Activated naive CD4-positive, alpha-beta T cell treated with anti-CD3 and anti-CD28 coated beads, Interleukin-2, amount 10 ng/mL, durations not matched to agents 7 days and 5 days (primary cell): ENCODE results near the gene SYNE4.

Experiments
- CTCF ChIA-PET: fragments of 350-600 bp; sonication (Branson Sonifier 250); formaldehyde crosslinking; loops from one replicate; lab custom pipeline; 2021; ENCODE audit warnings: antibody characterized with exemption; lab: Charles Lee
- DNase-seq: peaks from one replicate; pipeline ENCODE4 v3.0.0-alpha.2; 2020
- H3K27ac Mint-ChIP-seq: one replicate; pipeline ENCODE4 v1.8.0; 2021; ENCODE audit warnings: mild to moderate bottlenecking, moderate library complexity, mixed read lengths
- H3K27me3 Mint-ChIP-seq: one replicate; pipeline ENCODE4 v1.8.0; 2021; ENCODE audit warnings: mild to moderate bottlenecking, mixed read lengths
- H3K36me3 Mint-ChIP-seq: one replicate; pipeline ENCODE4 v1.8.0; 2021; ENCODE audit warnings: mixed read lengths
- H3K4me1 Mint-ChIP-seq: one replicate; pipeline ENCODE4 v1.8.0; 2021; ENCODE audit warnings: mixed read lengths
- H3K4me3 Mint-ChIP-seq: one replicate; pipeline ENCODE4 v1.8.0; 2021; ENCODE audit warnings: mild to moderate bottlenecking, moderate library complexity, mixed read lengths
- H3K9me3 Mint-ChIP-seq: one replicate; pipeline ENCODE4 v1.8.0; 2021; ENCODE audit warnings: mixed read lengths

The SYNE4 gene

GRCh38 chr19:36009220-36009619 lies 607 bp upstream of the SYNE4 start:
- peaks cover 10% of the 10 kb centered on the region for H3K36me3 Mint-ChIP-seq
- peaks cover 29% of the 10 kb centered on the region for H3K4me1 Mint-ChIP-seq
- CTCF ChIA-PET: interaction anchor here (0.8 kb wide), 1 partner anchor 15 kb away, joined by 3 read pairs; the partner anchor contains the start of gene SDHAF1
- DNase-seq: peak; percentile 66
- H3K27me3 Mint-ChIP-seq: no peaks in the 10 kb centered on the region
- H3K9me3 Mint-ChIP-seq: no peaks in the 10 kb centered on the region
- no peak overlapping the region for H3K27ac Mint-ChIP-seq
- peak overlapping the region; percentile 53 for H3K4me3 Mint-ChIP-seq

- H3K27me3 Mint-ChIP-seq: no peaks in the 10 kb centered on the region
- H3K36me3 Mint-ChIP-seq: peaks cover 13% of the 10 kb centered on the region
- no peak for DNase-seq
- no peaks in the 10 kb centered on the region for H3K9me3 Mint-ChIP-seq
- CTCF ChIA-PET: interaction anchor here (1.1 kb wide), 1 partner anchor 128 kb away, joined by 3 read pairs; no protein-coding TSS in a partner anchor
- H3K27ac Mint-ChIP-seq: no peak overlapping the region
- H3K4me3 Mint-ChIP-seq: no peak overlapping the region
- peaks cover 16% of the 10 kb centered on the region for H3K4me1 Mint-ChIP-seq
Measured at GRCh38 chr19:36006955-36007354, 1.7 kb downstream of the SYNE4 start.

DNA sequence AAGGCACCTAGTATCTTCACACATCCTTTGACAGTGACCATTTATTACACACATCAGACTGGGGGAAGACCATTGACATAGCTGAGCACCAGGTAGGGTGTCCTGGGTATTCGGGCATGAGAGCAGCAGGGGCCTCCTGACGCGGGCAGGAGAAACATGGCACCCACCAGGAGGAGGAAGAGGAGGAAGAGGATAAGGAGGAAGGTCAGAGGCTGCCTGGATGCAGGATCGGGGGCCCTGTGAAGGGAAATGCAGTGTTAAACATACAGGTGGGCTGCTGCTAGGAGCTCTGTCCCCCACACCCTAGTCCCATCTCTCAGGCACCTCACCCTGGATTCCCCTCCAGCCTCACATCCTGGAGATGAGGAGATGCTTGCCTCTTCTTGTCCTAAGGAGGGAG lies 5.3 kb downstream of the SYNE4 start:
- no peaks in the 10 kb centered on the region for H3K9me3 Mint-ChIP-seq
- DNase-seq: no peak
- peaks cover 19% of the 10 kb centered on the region for H3K36me3 Mint-ChIP-seq
- CTCF ChIA-PET: interaction anchor here (1.2 kb wide), 1 partner anchor 9 kb away, joined by 3 read pairs; no protein-coding TSS in a partner anchor
- H3K27ac Mint-ChIP-seq: no peak overlapping the region
- peaks cover 9% of the 10 kb centered on the region for H3K4me1 Mint-ChIP-seq
- no peaks in the 10 kb centered on the region for H3K27me3 Mint-ChIP-seq
- H3K4me3 Mint-ChIP-seq: no peak overlapping the region

DNA sequence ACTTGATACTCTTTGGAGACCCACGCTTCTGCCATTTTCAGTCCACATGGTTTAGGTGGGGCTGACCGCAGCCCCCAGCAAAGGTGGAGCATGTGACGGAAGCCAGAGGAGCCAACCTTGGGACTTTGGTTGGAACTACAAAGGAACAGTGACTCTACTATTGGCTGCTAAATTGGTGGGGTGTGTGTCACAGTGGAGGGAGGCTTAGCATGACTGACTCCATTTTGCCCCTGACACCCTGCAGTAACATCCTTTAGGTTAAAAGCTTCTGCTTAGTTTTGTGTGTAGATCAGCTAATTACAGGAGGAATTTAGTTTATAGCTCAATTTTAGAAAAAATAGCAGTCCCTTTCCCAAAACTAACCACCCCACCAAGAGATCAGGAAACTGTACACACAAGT lies 7.0 kb downstream of the SYNE4 start:
- Mint-ChIP-seq H3K36me3 (peaks cover 25% of the 10 kb centered on the region), H3K4me3 (no peak overlapping the region), H3K9me3 (no peaks in the 10 kb centered on the region), H3K27me3 (no peaks in the 10 kb centered on the region), H3K27ac (no peak overlapping the region), H3K4me1 (peaks cover 18% of the 10 kb centered on the region)
- no peak for DNase-seq
- CTCF ChIA-PET: no interaction called here

GRCh38 chr19:35996777-35997176 lies 11.8 kb downstream of the SYNE4 start:
- DNase-seq: no peak
- CTCF ChIA-PET: interaction anchor here (1.1 to 1.4 kb wide), 2 partner anchors 38 to 48 kb away, joined by 3 read pairs; no protein-coding TSS in a partner anchor
- Mint-ChIP-seq H3K27me3 (no peaks in the 10 kb centered on the region), H3K4me3 (peak overlapping the region; percentile 85), H3K36me3 (peaks cover 31% of the 10 kb centered on the region), H3K9me3 (no peaks in the 10 kb centered on the region), H3K27ac (no peak overlapping the region), H3K4me1 (peaks cover 34% of the 10 kb centered on the region)

DNA sequence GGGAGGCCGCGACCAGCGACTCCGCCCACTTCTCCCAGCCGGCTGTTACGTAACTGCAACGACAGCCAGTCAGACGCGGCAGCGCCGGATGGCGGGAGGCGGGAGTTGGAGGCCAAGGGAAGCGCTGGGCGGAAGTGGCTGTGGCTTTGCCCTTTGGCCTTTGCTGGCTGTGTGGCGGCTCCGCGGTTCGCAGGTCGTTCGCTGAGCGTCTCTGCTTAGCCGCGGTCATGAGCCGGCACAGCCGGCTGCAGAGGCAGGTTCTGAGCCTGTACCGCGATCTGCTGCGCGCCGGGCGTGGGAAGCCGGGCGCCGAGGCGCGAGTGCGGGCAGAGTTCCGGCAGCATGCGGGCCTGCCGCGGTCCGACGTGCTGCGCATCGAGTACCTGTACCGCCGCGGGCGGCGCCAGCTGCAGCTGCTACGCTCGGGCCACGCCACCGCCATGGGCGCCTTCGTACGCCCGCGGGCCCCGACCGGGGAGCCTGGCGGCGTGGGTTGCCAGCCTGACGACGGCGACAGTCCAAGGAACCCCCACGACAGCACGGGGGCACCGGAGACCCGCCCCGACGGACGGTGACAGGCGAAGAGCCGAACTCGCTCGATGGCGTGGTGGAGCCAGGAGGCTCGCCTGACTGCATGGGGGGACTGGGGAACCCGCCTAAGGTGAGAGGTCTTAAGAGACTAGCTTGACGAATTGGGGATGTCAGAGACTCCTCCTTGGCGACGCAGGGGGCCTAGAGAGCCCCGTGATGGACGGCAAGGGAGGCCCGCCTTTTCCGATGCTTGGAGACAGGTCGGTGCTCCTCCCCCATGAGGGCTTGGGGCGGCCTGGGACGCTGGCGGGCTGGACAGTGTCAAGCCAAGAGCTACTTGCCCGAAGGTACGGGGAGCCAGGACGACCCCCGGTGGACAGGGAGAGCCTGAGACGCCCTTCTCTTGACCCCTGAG lies 13.3 kb downstream of the SYNE4 start, which contains the start of gene SDHAF1:
Gene SDHAF1 (plus strand): TSS at position 141 of the 946 bp plus-strand sequence. CDS start 87 bp downstream, at position 228.
- H3K36me3 Mint-ChIP-seq: peaks cover 20% of the 10 kb centered on the region
- peak within 1 kb of the TSS; percentile 85 for H3K4me3 Mint-ChIP-seq
- H3K27ac Mint-ChIP-seq: peak within 1 kb of the TSS; percentile 86
- DNase-seq: peak; percentile 97
- H3K9me3 Mint-ChIP-seq: no peaks in the 10 kb centered on the region
- H3K27me3 Mint-ChIP-seq: peaks cover 6% of the 10 kb centered on the region
- CTCF ChIA-PET: interaction anchor here (0.6 to 1.0 kb wide), 3 partner anchors 8 to 58 kb away, joined by 3 read pairs; partner anchors contain the start of gene SYNE4
- H3K4me1 Mint-ChIP-seq: peaks cover 34% of the 10 kb centered on the region

DNA sequence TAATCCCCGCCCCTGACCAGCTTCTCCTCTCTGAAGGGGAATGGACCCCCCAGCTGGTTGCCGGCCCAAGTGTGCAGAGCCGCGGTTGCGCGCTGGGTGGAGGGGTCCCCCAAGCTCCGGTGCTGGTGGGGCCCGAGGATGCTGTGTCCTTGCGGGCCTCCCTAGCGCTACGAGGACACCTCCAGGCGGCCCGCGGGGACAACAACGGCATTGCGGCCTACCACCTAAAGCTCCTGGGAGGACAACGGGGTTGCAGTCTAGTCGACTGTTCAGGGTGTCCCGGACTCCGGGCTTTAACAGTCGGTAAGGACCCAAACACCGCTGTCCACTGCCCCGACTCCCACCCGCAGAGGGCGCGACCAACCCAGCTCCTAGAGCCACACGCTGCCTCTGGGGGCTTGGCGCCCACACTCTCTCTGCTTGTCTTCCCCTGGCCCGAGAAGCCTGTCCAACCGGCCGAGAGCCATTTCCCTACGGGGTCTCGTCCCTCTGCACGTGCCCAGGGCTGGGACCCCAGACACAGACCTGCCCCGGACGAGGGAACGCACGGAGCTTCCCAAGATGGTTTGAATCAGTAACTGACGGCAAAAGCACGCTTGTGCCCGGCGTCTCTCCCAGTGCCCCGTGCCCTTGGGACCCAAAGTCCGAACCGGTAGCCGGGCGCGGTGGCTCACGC lies 14.6 kb downstream of the SYNE4 start:
- DNase-seq: peak; percentile 38
- CTCF ChIA-PET: interaction anchor here (0.8 to 1.8 kb wide), 4 partner anchors 9 to 42 kb away, joined by 3 to 7 read pairs (median 4); partner anchors contain the start of gene SYNE4
- peaks cover 29% of the 10 kb centered on the region for H3K4me1 Mint-ChIP-seq
- H3K27me3 Mint-ChIP-seq: peaks cover 18% of the 10 kb centered on the region
- H3K36me3 Mint-ChIP-seq: peaks cover 19% of the 10 kb centered on the region
- H3K9me3 Mint-ChIP-seq: no peaks in the 10 kb centered on the region
- peak overlapping the region; percentile 85 for H3K4me3 Mint-ChIP-seq
- peak overlapping the region; percentile 62 for H3K27ac Mint-ChIP-seq

DNA sequence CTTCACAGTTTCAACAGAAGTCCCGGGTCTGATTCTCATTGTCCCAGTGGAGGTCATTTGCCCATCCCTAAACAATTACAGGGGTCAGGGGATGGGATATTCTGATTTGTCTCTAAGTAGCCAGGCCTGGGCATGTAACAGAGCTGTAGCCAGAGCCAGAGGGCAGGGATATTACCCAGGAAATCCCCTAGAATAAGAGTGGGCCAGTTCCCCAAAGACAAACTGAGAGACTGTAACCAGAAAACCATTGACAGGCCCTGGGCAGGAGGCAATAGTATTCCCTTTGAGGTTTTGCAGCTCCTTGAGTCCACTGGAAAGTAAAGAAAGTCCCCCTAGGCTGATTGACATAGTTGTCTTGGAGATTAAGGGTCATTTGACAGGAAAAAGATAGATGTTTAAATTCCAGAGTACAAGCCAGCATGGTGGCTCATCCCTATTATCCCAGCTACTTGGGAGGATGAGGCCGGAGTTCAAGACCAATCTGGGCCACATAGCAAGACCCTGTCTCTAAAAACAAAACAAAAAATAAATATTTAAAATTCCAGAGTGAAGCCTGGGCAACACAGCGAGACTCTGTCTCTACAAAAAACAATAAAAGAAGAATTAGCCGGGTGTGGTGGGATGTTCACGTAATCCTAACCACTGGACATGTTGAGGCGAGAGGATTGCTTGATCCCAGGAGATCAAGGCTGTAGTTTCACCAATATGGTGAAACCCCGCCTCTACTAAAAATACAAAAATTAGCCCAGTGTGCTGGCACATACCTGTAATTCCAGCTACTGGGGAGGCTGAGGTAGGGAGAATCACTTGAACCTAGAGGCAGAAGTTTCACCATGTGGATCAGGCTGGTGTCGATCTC lies 15.5 kb downstream of the SYNE4 start:
- Mint-ChIP-seq H3K4me3 (no peak overlapping the region), H3K27me3 (peaks cover 27% of the 10 kb centered on the region), H3K9me3 (peaks cover 3% of the 10 kb centered on the region), H3K27ac (no peak overlapping the region), H3K36me3 (peaks cover 17% of the 10 kb centered on the region), H3K4me1 (peaks cover 27% of the 10 kb centered on the region)
- CTCF ChIA-PET: interaction anchor here (0.9 to 1.9 kb wide), 4 partner anchors 35 to 62 kb away, joined by 3 to 7 read pairs (median 4); no protein-coding TSS in a partner anchor
- no peak for DNase-seq

GRCh38 chr19:35991731-35992450 lies 16.7 kb downstream of the SYNE4 start:
- H3K27me3 Mint-ChIP-seq: peaks cover 40% of the 10 kb centered on the region
- H3K36me3 Mint-ChIP-seq: peaks cover 13% of the 10 kb centered on the region
- H3K9me3 Mint-ChIP-seq: peaks cover 3% of the 10 kb centered on the region
- no peak overlapping the region for H3K4me3 Mint-ChIP-seq
- H3K27ac Mint-ChIP-seq: no peak overlapping the region
- peaks cover 22% of the 10 kb centered on the region for H3K4me1 Mint-ChIP-seq
- DNase-seq: no peak
- CTCF ChIA-PET: interaction anchor here (1.4 to 1.9 kb wide), 2 partner anchors 33 to 46 kb away, joined by 3 to 6 read pairs; no protein-coding TSS in a partner anchor

GRCh38 chr19:35990771-35991730 lies 17.6 kb downstream of the SYNE4 start:
- no peak overlapping the region for H3K27ac Mint-ChIP-seq
- H3K4me1 Mint-ChIP-seq: peaks cover 18% of the 10 kb centered on the region
- H3K27me3 Mint-ChIP-seq: peaks cover 48% of the 10 kb centered on the region
- H3K9me3 Mint-ChIP-seq: peaks cover 3% of the 10 kb centered on the region
- H3K4me3 Mint-ChIP-seq: no peak overlapping the region
- CTCF ChIA-PET: no interaction called here
- H3K36me3 Mint-ChIP-seq: peaks cover 7% of the 10 kb centered on the region
- no peak for DNase-seq

DNA sequence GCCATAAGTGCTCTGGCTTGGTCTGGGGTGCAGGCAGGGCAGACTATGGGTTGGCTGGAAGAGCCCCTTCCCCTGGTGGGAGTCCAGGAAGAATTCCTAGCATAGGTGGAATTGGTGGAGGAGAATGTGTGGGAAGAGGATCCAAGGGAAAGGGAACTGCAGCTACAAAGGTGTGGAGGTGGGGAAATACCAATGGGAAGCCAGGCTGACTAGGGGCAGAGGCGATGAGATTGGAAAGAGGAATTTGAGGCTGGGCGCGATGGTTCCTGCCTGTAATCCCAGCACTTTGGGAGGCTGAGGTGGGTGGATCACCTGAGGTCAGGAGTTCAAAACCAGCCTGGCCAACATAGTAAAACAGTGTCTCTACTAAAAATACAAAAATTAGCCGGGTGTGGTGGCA lies 18.5 kb downstream of the SYNE4 start:
- peaks cover 57% of the 10 kb centered on the region for H3K27me3 Mint-ChIP-seq
- no peak overlapping the region for H3K4me3 Mint-ChIP-seq
- H3K4me1 Mint-ChIP-seq: peaks cover 12% of the 10 kb centered on the region
- CTCF ChIA-PET: interaction anchor here (0.8 kb wide), 1 partner anchor 15 kb away, joined by 3 read pairs; no protein-coding TSS in a partner anchor
- H3K36me3 Mint-ChIP-seq: peaks cover 2% of the 10 kb centered on the region
- no peak for DNase-seq
- peaks cover 3% of the 10 kb centered on the region for H3K9me3 Mint-ChIP-seq
- no peak overlapping the region for H3K27ac Mint-ChIP-seq

DNA sequence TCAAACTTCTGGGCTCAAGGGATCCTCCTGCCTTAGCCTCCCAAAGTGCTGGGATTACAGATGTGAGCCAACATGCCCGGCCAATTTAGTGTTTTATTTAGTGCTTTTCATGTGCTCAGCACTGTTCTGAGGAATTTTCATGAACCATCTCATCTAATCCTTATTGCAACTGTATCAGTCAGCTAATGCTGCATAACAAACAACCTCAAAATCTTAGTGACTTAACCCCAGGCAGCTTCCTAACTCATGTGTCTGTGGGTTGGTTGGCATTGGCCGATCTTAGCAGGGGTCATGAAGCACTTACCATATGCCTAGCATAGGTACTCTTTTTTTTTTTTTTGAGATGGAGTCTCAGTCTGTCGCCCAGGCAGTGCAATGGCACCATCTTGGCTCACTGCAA lies 19.8 kb downstream of the SYNE4 start:
- Mint-ChIP-seq H3K4me3 (no peak overlapping the region), H3K27me3 (peaks cover 60% of the 10 kb centered on the region), H3K4me1 (peaks cover 5% of the 10 kb centered on the region), H3K36me3 (no peaks in the 10 kb centered on the region), H3K27ac (no peak overlapping the region), H3K9me3 (peaks cover 3% of the 10 kb centered on the region)
- CTCF ChIA-PET: no interaction called here
- DNase-seq: no peak
